Dendritic cell treated with granulocyte-macrophage colony-stimulating factor and Interleukin-4, amounts not matched to agents 40 ng/mL and 50 ng/mL, for 4 days (primary cell): Measurements from ENCODE around the gene ATL1.

Experiments
- H3K27ac Mint-ChIP-seq: one replicate; pipeline ENCODE4 v1.8.0; 2022; ENCODE audit warnings: mild to moderate bottlenecking, mixed read lengths
- H3K27me3 Mint-ChIP-seq: one replicate; pipeline ENCODE4 v1.8.0; 2022; ENCODE audit warnings: mild to moderate bottlenecking, mixed read lengths
- H3K36me3 Mint-ChIP-seq: one replicate; pipeline ENCODE4 v1.8.0; 2022; ENCODE audit warnings: low read depth, mixed read lengths
- H3K4me1 Mint-ChIP-seq: one replicate; pipeline ENCODE4 v1.8.0; 2022; ENCODE audit warnings: low read depth, mixed read lengths
- H3K4me3 Mint-ChIP-seq: one replicate; pipeline ENCODE4 v1.8.0; 2022; ENCODE audit warnings: mild to moderate bottlenecking, moderate library complexity, mixed read lengths
- H3K9me3 Mint-ChIP-seq: one replicate; pipeline ENCODE4 v1.8.0; 2022; ENCODE audit warnings: mixed read lengths
- intact Hi-C: fragments of 100-400 bp; cut with micrococcal nuclease; formaldehyde crosslinking; loops from one replicate; pipeline ENCODE4 v1.15.0; 2022

The ATL1 gene

DNA sequence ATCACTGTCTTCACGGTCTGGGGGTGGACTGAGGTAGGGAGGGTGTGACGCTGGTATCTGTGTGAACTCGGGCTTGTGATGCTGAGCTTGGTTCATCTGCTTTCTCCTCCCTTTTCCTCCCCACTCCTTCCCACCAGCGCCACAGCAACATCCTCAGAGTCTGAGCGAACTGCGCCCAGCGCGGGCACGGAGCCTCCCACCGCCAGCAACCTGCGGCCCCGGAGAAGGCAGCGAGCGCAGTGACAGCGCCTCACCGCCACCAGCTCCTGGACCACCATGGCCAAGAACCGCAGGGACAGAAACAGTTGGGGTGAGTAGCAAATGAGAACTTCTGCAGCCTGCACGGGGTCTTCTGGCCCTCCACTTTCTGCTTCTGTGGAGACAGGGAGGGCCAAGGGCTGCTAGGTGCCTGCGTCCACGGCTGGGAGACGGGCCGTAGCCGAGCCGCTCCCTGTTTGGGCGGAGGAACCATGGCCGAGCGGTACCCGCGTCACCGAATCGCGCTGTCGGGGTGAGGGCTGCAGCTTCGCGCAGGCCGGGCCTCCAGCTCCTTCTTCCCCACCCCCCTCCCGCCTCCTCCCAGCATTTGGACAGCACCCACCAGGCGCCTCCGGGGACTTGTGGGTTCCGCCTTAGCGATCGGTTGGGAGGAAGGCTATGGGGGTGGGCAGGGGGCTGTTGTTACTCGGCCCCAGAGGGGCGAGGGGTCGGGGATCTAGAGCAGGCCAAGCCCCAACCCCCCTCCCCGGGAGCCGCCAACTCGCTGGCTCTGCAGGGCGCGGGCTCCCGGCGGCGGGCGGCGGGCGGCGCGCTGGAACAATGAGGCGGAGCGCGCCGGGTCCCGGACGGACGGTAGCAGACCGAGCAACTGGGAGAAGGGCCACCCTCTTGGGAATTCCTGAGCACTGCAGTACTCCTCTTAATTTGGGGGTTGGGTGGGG, at the start of gene ATL1:
ATL1 (plus strand) TSS at position 156 of the 941 bp plus-strand sequence; CDS start at position 277, 121 bp downstream.
- H3K4me3 Mint-ChIP-seq = peak within 1 kb of the TSS; percentile 88
- peaks cover 13% of the 10 kb centered on the region for H3K4me1 Mint-ChIP-seq
- H3K27me3 Mint-ChIP-seq = peaks cover 20% of the 10 kb centered on the region
- intact Hi-C loops = no loop called here
- peaks cover 5% of the 10 kb centered on the region for H3K36me3 Mint-ChIP-seq
- peak within 1 kb of the TSS; percentile 80 for H3K27ac Mint-ChIP-seq
- H3K9me3 Mint-ChIP-seq = no peaks in the 10 kb centered on the region

GRCh38 chr14:50510157-50510556, 49.8 kb upstream of the ATL1 start:
- Mint-ChIP-seq H3K4me1 (no peaks in the 10 kb centered on the region), H3K27ac (no peak overlapping the region), H3K9me3 (no peaks in the 10 kb centered on the region), H3K27me3 (no peaks in the 10 kb centered on the region), H3K4me3 (no peak overlapping the region), H3K36me3 (no peaks in the 10 kb centered on the region)
- intact Hi-C loops = no loop called here

- Mint-ChIP-seq H3K27ac (no peak overlapping the region), H3K9me3 (no peaks in the 10 kb centered on the region), H3K4me3 (no peak overlapping the region), H3K27me3 (no peaks in the 10 kb centered on the region), H3K4me1 (no peaks in the 10 kb centered on the region), H3K36me3 (no peaks in the 10 kb centered on the region)
- intact Hi-C loops = no loop called here
Measured at GRCh38 chr14:50512463-50512862, 47.5 kb upstream of the ATL1 start.

GRCh38 chr14:50516091-50516490, 43.9 kb upstream of the ATL1 start:
- H3K36me3 Mint-ChIP-seq = no peaks in the 10 kb centered on the region
- H3K27ac Mint-ChIP-seq = no peak overlapping the region
- no peaks in the 10 kb centered on the region for H3K27me3 Mint-ChIP-seq
- intact Hi-C loops = no loop called here
- peaks cover 2% of the 10 kb centered on the region for H3K4me1 Mint-ChIP-seq
- H3K4me3 Mint-ChIP-seq = no peak overlapping the region
- H3K9me3 Mint-ChIP-seq = no peaks in the 10 kb centered on the region

GRCh38 chr14:50520947-50521815, 38.8 kb upstream of the ATL1 start:
- intact Hi-C loops = no loop called here
- no peaks in the 10 kb centered on the region for H3K27me3 Mint-ChIP-seq

DNA sequence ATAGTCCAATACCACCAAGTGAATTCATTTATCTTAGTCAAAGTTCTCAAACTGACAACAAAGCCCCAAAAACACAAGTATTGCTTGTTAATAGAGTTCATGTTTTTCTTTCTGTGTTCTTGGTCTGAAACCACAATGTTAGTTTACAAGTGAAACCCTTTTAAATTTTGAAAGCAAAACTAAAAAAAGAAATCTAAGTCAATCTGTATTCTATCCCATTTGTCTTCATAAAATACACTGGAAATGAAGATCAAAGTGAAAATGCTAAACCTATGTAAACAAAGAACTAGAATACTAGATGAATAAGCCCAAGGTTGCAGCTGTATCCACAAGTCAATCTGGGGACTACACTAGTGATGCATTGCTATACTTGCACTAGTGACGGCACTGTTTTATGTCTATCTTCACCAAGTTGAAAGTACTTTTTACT, 38.0 kb upstream of the ATL1 start:
- Mint-ChIP-seq H3K27ac (no peak overlapping the region), H3K36me3 (no peaks in the 10 kb centered on the region), H3K4me3 (no peak overlapping the region), H3K27me3 (no peaks in the 10 kb centered on the region), H3K9me3 (no peaks in the 10 kb centered on the region), H3K4me1 (peaks cover 42% of the 10 kb centered on the region)
- intact Hi-C loops = no loop called here

More at GRCh38 chr14:50520947-50521815, 38.8 kb upstream of the ATL1 start:
- Mint-ChIP-seq H3K4me3 (no peak overlapping the region), H3K9me3 (no peaks in the 10 kb centered on the region), H3K4me1 (peaks cover 39% of the 10 kb centered on the region), H3K27ac (no peak overlapping the region), H3K36me3 (no peaks in the 10 kb centered on the region)

DNA sequence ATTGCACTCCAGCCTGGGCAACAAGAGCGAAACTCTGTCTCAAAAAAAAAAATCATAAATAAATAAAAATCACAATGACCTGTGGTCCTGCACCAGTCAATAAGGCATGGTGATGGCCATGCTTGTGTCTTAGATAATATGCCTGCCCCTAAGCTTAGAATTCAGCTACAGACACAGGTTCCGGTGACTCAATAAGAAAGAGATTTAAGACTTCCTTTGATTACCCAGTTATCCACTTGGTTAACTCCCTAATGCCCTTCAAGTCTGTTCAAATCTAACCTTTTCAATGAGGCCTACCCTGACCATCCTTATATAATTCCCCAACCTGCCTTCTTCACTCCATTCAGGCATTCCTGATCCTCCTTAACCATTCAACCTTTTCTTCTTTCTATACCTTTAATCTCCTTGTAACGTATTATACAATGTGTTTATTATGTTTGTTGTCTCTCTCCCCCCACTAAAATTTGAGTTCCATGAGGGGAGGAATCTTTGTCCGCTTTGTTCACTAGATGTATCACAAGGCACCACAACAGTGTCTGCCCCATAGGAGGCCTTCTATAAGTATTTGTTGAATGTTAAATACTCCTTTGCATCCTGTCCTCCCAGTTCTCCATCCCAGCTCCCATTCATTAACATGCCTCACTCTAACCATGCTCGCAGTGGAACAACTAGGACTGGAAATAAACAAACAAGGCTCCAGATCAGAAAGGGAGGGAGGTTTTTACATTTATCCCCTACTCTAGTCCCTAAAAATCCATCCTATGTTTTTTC, 36.5 kb upstream of the ATL1 start:
- H3K4me3 Mint-ChIP-seq = no peak overlapping the region
- H3K4me1 Mint-ChIP-seq = peaks cover 47% of the 10 kb centered on the region
- intact Hi-C loops = no loop called here
- H3K27me3 Mint-ChIP-seq = no peaks in the 10 kb centered on the region
- no peaks in the 10 kb centered on the region for H3K9me3 Mint-ChIP-seq
- peaks cover 6% of the 10 kb centered on the region for H3K36me3 Mint-ChIP-seq
- H3K27ac Mint-ChIP-seq = peak overlapping the region; percentile 85

DNA sequence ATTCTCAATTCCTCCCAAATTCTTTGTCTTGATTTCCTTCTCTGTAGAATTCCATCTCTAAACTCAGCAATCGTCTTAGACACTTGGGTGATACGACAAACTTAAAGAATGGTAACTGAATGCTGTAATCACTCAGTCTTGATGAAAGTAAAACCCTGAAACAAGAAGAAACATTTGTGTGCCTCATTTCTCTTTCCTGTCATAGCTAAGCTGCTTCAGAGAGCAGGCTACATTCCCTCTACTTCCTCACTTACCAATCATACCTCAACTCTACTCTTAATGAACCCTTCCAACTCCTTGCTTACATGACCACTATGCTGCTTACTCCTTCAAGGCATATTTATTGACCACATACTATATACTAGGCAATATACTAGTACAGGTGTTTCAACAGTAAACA, 35.9 kb upstream of the ATL1 start:
- Mint-ChIP-seq H3K27ac (peak overlapping the region; percentile 85), H3K4me1 (peaks cover 48% of the 10 kb centered on the region), H3K9me3 (no peaks in the 10 kb centered on the region), H3K4me3 (peak overlapping the region; percentile 39), H3K27me3 (no peaks in the 10 kb centered on the region), H3K36me3 (peaks cover 8% of the 10 kb centered on the region)
- intact Hi-C loops = no loop called here

GRCh38 chr14:50524731-50525515, 35.0 kb upstream of the ATL1 start:
- no peaks in the 10 kb centered on the region for H3K9me3 Mint-ChIP-seq
- H3K36me3 Mint-ChIP-seq = peaks cover 15% of the 10 kb centered on the region
- H3K4me3 Mint-ChIP-seq = peak overlapping the region; percentile 39
- peaks cover 57% of the 10 kb centered on the region for H3K4me1 Mint-ChIP-seq
- intact Hi-C loops = no loop called here
- no peaks in the 10 kb centered on the region for H3K27me3 Mint-ChIP-seq
- H3K27ac Mint-ChIP-seq = peak overlapping the region; percentile 85

DNA sequence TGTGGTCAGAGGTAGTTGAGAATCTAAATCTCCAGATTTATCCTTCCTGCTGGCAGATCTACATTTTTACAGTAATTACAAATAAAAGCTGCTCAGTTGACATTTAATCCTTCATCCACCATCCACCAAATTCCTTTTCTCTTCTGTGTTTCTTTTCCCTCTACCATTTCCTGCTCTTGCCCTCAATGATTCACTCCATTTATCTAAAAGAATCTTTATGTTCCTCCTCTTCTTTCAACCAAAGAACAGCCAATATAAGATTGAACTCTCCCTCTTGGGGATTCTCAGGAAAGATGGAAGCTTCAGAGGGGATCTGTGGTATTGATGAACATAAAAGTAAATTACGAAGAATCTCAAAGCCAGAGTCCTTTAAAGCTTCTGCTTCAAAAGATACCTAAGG, 31.9 kb upstream of the ATL1 start:
- H3K4me3 Mint-ChIP-seq = no peak overlapping the region
- H3K27ac Mint-ChIP-seq = no peak overlapping the region
- intact Hi-C loops = no loop called here
- H3K4me1 Mint-ChIP-seq = peaks cover 72% of the 10 kb centered on the region
- H3K36me3 Mint-ChIP-seq = peaks cover 21% of the 10 kb centered on the region
- H3K9me3 Mint-ChIP-seq = no peaks in the 10 kb centered on the region
- H3K27me3 Mint-ChIP-seq = no peaks in the 10 kb centered on the region

- no peaks in the 10 kb centered on the region for H3K27me3 Mint-ChIP-seq
- peaks cover 21% of the 10 kb centered on the region for H3K36me3 Mint-ChIP-seq
- intact Hi-C loops = loop anchor here (5.0 kb wide), 1 partner anchor 302 kb away; no protein-coding TSS in a partner anchor
- no peak overlapping the region for H3K4me3 Mint-ChIP-seq
- peaks cover 62% of the 10 kb centered on the region for H3K4me1 Mint-ChIP-seq
- no peak overlapping the region for H3K27ac Mint-ChIP-seq
- H3K9me3 Mint-ChIP-seq = no peaks in the 10 kb centered on the region
Measured at GRCh38 chr14:50529288-50530179, 30.4 kb upstream of the ATL1 start.

GRCh38 chr14:50530358-50530757, 29.6 kb upstream of the ATL1 start:
- no peak overlapping the region for H3K4me3 Mint-ChIP-seq
- intact Hi-C loops = loop anchor here (5.0 kb wide), 1 partner anchor 303 kb away; no protein-coding TSS in a partner anchor
- H3K27me3 Mint-ChIP-seq = no peaks in the 10 kb centered on the region
- H3K4me1 Mint-ChIP-seq = peaks cover 54% of the 10 kb centered on the region
- H3K9me3 Mint-ChIP-seq = no peaks in the 10 kb centered on the region
- H3K36me3 Mint-ChIP-seq = peaks cover 21% of the 10 kb centered on the region
- H3K27ac Mint-ChIP-seq = no peak overlapping the region
